ENCODE measurements around the gene HARS1. TPM values are rescaled to one million over a fixed set of nuclear protein-coding genes. Genes with fewer than 3 reads are reported as not detected.

The HARS1 gene
- total and polyA plus RNA-seq, 2 donors (not counting 3 experiments of a cell fraction or from before 2014, with no cell fraction given) = 65.2 to 104 TPM

DNA sequence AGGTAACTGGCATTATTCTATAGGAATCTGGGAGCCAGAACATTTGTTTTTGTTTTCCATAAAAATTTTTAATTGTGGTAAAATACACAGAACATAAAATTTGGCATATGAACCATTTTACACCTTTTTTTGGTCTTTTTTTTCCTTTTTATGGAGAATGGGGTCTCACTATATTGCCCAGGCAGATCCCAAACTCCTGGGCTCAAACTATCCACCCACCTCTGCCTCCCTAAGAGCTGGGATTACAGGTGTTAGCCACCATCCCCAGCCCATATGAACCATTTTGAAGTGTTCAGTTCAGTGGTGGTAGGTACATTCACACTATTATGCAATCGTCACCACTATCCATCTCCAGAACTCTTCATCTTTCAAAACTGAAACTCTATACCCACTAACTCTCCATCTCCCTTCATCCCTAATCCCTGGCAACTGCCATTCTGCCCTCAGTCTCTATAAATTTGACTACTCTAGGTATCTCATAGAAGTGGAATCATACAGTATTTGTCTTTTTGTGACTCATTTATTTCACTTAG is 22.5 kb upstream of the HARS1 start:
- H4K20me1 ChIP-seq (replicated peaks; ENCODE audit: control insufficient read depth, extremely low read depth, insufficient read depth, low read length) = no peaks in the 10 kb centered on the region
- dilution Hi-C loops (cut with MboI; ENCODE audit: extremely low pct_ligation_motif_present, low sequenced_read_pairs) (no loop called here), intact Hi-C loops (cut with micrococcal nuclease) (loop anchor here (5.0 kb wide), 1 partner anchor 849 kb away; no protein-coding TSS in a partner anchor)
- H3K4me3 ChIP-seq (replicated peaks in 1 of 3; ENCODE audit: insufficient read depth in 1 of 3, low read depth in 1 of 3, low read length in 3 of 3) = no peak overlapping the region
- H3K4me1 ChIP-seq (ENCODE audit: control insufficient read depth, extremely low read depth, insufficient read depth, low read length) = peaks cover 14% of the 10 kb centered on the region
- ChIA-PET POLR2A (no interaction called here), CTCF (no interaction called here)
- H3K27ac ChIP-seq (ENCODE audit: insufficient read depth, low read depth, low read length) = no peak overlapping the region
- H3K9me3 ChIP-seq (replicated peaks; ENCODE audit: control insufficient read depth, insufficient read depth, low read length) = no peaks in the 10 kb centered on the region
- DNase-seq (ENCODE audit: low read depth, low spot score) (no peak), FAIRE-seq (no peak)
- no TSS peak for BruUV-seq (replicated peaks)
- no peak overlapping the region for H2AFZ ChIP-seq (ENCODE audit: low read depth, low read length)
- H3K9me1 ChIP-seq (replicated peaks; ENCODE audit: control insufficient read depth, extremely low read depth, insufficient read depth, low read length) = no peaks in the 10 kb centered on the region
- H3K4me2 ChIP-seq (ENCODE audit: insufficient read depth, low read length) = no peak overlapping the region
- H3K36me3 ChIP-seq (ENCODE audit: control insufficient read depth in 2 of 2, extremely low read depth in 1 of 2, insufficient read depth in 2 of 2, low read length in 2 of 2) = no peaks in the 10 kb centered on the region
- H3K9ac ChIP-seq (replicated peaks; ENCODE audit: extremely low read depth, insufficient read depth, low read length) = no peak overlapping the region
- no peaks in the 10 kb centered on the region for H3K27me3 ChIP-seq (ENCODE audit: control insufficient read depth in 2 of 2, insufficient read depth in 2 of 2, low read length in 2 of 2)
- TF ChIP-seq EZH2 (IDR thresholded peaks at IDR 0.05; ENCODE audit: borderline replicate concordance, low read depth, low read length, severe bottlenecking) (no peak), FOS (IDR thresholded peaks at IDR 0.05; ENCODE audit: borderline replicate concordance, insufficient read depth, low read length) (no peak), JUN (IDR thresholded peaks at IDR 0.05; ENCODE audit: borderline replicate concordance, insufficient read depth, insufficient read length, low read depth) (no peak), GATA2 (IDR thresholded peaks at IDR 0.05; ENCODE audit: insufficient read depth, insufficient read length, low read depth, low read length) (no peak), POLR2AphosphoS5 (IDR thresholded peaks at IDR 0.05; ENCODE audit: insufficient read depth, low read depth, low read length) (no peak), MYC (IDR thresholded peaks at IDR 0.05; ENCODE audit: low read depth, low read length) (no peak), POLR2A (IDR thresholded peaks at IDR 0.05; ENCODE audit: low read depth, low read length) (no peak)
- TF ChIP-seq, protein P1, sequence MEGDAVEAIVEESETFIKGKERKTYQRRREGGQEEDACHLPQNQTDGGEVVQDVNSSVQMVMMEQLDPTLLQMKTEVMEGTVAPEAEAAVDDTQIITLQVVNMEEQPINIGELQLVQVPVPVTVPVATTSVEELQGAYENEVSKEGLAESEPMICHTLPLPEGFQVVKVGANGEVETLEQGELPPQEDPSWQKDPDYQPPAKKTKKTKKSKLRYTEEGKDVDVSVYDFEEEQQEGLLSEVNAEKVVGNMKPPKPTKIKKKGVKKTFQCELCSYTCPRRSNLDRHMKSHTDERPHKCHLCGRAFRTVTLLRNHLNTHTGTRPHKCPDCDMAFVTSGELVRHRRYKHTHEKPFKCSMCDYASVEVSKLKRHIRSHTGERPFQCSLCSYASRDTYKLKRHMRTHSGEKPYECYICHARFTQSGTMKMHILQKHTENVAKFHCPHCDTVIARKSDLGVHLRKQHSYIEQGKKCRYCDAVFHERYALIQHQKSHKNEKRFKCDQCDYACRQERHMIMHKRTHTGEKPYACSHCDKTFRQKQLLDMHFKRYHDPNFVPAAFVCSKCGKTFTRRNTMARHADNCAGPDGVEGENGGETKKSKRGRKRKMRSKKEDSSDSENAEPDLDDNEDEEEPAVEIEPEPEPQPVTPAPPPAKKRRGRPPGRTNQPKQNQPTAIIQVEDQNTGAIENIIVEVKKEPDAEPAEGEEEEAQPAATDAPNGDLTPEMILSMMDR (IDR thresholded peaks at IDR 0.05; ENCODE audit: extremely low read depth in 1 of 2, insufficient read depth in 1 of 2, low read depth in 1 of 2, low read length in 2 of 2) = no peak
- TF ChIP-seq, protein P2, sequence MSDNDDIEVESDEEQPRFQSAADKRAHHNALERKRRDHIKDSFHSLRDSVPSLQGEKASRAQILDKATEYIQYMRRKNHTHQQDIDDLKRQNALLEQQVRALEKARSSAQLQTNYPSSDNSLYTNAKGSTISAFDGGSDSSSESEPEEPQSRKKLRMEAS (IDR thresholded peaks at IDR 0.05; ENCODE audit: insufficient read depth, insufficient read length) = no peak
- no peaks in the 10 kb centered on the region for H3K79me2 ChIP-seq (ENCODE audit: control insufficient read depth, insufficient read depth, low read length)
